Measurements from ENCODE around the gene BTBD18.

Gene BTBD18, protein sequence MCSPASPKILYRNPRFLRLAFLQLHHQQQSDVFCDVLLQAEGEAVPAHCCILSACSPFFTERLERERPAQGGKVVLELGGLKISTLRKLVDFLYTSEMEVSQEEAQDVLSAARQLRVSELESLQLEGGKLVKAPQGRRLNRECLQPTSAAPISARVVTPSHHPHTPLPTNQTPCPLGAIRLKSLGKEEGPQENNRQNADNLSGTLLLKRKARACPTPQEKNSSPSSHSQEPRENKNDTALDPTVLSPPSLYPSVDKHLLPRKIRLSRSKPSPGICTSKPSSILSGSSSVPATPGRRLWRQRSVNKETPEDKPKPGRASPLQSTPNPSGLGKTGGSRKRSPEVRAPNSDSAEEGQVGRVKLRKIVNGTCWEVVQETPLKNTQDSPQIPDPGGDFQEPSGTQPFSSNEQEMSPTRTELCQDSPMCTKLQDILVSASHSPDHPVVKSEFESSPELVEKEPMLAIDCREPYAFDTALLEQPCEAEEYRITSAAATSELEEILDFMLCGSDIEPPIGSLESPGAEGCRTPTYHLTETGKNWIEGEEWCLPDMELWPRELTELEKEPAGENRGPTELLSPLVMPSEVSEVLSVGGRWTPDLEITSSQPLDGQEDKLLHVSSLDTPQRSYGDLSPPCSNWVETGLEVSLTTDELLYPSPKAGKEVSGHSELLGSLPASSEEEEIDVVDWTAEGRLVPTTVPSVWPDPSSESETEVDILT

DNA sequence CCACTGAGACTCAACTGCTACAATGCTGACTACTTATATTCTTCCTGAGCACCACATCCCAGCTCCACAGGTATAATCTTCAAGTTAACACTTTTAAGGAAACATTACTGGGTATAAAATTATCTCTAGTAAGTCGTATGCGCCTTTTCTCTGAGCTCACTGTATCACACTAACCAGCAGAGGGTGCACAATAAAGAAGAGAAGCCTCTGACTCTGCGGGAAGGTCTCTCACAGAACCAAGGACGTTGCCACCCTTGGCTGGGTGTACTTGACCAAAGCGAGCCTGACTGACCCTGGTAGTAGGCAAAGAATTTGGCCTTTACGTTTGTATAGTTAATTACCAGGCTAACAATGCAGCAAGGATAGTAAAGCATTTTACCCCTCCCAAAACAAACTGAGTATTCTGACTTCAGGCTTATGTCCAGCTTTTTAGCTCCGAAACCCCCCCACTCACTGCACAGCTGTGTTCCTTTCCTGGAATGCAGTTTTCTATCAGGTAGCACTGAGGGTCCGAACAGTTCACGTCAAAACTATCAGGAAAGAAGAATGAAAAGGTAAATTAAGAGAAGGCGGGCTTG is at the start of gene BTBD18:
TSS of gene BTBD18 (minus strand) at position 144 of the 578 bp plus-strand sequence. CDS start 631 bp downstream, outside the sequence.
- DNase-seq (ENCODE audit: low read depth in 2 of 2), result no peak

DNA sequence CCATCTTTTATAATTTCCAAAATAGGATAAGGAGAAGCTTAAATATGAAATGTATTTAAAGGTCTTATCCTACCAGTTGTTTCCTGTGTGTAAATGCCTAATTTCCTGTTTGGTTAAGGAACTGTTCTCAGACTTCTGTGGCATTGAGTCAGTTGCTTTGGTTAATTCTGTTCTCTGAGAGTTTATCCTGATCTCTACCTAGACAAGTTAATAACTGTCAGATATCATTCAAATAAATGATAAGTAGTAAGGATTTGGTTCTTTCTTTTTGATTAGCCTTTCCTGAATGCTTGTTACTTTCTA is 49.5 kb upstream of the BTBD18 start:
- DNase-seq (ENCODE audit: low read depth in 2 of 2), result no peak

DNA sequence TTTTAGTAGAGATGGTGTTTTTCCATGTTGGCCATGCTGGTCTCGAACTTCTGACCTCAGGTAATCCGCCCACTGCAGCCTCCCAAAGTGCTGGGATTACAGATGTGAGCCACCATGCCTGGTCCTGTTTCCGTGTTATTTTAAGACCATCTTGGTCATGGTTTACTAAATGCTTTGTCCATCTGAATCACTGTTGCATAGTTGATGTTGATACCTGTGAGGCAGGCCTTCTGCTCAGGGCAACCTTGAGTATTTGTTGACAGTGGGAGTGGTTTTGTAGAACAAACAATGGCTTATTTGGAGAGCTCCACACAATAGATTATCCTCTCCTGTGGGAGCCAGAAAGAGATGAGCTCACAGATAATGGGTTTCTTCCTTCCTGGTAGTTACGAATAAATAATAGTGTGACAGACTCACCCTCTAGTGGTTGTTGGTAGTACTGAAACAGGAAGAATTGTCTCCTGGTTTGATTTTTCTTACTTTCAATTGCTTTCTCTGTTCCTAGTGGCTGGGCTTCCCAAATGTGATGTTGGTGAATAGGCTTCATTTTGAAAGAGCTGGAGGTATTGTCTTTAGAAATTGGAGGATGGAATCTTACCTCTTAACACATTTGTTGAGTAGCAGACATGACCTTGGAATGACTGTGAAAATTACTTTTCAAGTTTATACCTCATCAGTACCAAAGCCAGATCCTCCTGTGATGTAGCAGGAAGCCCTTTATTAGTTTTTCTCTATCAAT is 49.0 kb upstream of the BTBD18 start:
- no peak for DNase-seq (ENCODE audit: low read depth in 2 of 2)

DNA sequence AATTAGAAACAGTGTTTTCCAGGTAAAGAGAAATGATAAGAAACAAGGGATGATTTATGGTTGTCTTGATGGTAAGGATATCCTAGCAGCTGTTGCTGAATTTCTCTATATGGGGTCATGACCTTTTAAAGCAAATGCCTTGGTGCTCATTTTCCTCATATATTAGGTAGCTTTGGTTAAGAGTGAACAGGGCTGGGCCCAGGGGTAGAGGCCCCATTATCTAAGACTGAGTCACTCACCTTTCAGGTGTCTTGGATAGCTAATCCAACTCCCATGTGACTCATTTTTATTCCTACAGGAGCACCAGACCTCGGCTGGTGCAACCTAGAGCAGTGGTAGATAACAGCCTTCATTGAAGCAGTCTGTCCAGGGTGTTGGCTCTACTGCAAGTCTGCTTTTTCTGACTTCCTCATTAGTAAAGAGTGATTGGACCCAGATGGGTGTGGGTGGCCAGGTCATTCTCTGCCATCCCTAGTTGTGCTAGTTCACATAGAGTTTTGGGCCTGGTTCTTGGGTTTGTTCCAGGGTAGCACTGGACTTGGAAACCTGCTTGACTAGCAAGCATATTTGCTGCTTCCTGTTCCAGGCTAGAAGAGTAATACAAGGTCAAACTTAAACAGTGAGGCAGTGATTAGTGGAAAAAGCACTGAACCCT is 47.4 kb upstream of the BTBD18 start:
- no peak for DNase-seq (ENCODE audit: low read depth in 2 of 2)

DNA sequence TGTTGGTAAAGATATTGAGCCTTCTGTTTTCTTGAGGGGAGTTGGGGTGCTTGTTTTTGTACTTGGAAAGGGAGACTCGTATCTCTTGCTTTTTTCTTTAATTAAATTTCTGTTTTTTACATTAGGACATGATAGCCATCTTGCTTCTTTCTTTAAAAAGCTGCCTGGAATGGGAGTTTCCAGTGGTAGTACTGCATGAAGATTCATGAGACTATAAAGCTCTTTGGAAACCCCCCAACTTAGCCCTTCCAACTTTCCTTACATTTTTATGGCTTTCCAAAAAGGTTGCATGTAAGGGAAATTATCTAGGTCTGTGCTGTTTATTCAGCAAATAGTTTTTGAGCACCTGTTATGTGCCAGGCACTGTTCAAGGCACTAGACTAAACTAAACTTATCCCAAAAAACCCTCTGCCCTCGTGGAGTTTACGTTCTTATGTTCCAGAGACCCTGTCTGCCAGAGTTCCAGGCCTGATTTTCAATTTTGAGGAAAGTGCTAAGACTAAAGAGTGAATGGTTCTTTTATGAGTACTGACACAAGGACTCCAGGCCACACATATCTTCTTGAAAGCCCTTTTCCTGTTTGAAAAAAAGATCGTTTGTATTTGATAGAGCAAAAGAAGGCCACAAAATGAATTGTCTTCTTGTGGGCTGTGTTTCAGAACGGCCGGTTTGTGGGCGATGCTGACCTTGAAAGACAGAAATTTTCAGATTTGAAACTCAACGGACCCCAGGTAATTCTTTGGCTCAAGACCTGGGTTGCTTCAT is 41.9 kb upstream of the BTBD18 start:
- DNase-seq (ENCODE audit: low read depth in 2 of 2), result no peak

DNA sequence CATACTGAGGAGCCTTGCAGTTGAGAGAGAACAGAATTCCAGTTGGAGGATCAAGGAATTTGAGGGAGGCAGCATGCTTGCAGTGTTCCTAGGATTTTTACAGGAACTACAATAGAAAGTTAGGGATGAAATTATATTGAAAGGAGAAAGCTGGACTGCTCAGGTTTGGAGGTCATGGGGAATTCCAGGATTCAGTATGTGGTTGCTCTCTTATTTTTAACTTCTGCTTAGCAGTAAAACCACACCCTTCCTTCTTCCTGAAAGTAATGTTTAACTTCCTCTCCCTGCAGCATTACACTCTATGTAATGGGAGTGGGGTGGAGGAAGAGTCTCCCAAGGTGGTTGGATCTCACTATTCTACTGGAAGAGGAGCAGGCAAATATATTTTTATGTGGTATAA is 41.3 kb upstream of the BTBD18 start:
- no peak for DNase-seq (ENCODE audit: low read depth in 2 of 2)

DNA sequence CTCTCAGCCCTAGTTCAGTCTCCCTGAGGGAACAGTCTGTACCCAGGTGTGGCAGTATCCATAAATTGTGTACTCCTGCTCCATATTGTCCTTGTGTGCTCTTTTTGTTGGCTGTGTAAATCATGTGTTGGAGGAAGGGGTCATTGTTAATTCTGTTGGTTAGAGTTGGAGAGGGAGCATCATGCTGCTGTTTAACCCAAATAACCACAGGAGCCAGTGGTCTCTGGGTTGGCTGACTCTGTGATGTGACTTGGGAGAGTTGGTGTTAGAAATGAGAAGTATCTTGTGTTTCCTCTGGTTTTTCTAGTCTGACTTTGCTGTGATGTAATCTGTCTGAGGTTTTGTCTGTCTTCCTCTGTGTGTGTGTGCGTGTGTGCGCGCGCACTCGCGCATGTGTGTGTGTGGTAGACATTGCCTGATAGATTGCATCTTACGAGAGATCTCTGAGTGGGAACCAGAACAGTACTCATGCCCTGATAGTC is 40.5 kb upstream of the BTBD18 start:
- peak; percentile 53 to 55 for DNase-seq (ENCODE audit: low read depth in 2 of 2)

DNA sequence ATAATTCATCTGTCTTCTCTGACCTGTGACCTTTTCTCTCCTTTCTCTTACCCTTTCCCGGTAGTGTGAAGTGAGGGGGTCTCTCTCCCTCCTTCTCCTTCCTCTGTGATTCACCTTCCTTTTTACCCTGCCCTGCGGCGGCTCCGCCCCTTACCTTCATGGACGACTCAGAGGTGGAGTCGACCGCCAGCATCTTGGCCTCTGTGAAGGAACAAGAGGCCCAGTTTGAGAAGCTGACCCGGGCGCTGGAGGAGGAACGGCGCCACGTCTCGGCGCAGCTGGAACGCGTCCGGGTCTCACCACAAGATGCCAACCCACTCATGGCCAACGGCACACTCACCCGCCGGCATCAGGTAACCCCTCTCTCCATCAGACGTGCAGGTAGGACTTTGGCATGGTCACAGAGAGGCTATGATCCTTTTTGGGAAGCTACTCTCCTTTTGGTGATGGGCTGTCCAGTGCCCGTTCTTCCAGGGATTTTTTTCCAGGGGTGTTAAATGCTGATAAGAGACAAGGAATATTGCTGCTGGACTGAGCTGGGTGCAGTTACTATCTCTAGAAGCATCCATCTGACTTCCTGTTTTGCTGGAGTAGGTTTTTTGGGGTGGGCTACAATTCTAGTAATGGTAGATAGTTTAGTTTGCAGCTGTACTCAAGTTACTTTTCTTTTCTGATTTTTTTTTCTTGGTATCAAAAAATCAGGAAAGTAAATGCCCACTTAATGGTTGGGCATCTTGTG is 39.9 kb upstream of the BTBD18 start:
- no peak for DNase-seq (ENCODE audit: low read depth in 2 of 2)

DNA sequence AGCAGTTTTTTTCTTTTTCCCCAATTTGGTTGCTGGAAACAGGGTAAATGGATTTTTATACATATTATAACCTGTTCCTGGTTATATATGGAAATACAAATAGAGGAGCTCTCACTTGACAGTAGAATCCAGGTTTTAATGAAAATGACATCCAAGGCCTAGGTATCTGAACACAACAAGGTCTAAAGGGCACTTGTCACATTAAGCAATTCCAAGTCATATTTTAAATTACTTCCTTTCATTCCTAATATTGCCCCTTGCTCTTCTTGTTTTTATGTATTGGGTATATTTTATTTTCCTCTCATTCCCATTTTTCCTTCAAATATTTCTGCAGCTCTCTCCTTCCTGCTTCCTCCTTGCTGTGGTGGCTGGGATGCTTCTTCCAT is 37.1 kb upstream of the BTBD18 start:
- no peak for DNase-seq (ENCODE audit: low read depth in 2 of 2)

DNA sequence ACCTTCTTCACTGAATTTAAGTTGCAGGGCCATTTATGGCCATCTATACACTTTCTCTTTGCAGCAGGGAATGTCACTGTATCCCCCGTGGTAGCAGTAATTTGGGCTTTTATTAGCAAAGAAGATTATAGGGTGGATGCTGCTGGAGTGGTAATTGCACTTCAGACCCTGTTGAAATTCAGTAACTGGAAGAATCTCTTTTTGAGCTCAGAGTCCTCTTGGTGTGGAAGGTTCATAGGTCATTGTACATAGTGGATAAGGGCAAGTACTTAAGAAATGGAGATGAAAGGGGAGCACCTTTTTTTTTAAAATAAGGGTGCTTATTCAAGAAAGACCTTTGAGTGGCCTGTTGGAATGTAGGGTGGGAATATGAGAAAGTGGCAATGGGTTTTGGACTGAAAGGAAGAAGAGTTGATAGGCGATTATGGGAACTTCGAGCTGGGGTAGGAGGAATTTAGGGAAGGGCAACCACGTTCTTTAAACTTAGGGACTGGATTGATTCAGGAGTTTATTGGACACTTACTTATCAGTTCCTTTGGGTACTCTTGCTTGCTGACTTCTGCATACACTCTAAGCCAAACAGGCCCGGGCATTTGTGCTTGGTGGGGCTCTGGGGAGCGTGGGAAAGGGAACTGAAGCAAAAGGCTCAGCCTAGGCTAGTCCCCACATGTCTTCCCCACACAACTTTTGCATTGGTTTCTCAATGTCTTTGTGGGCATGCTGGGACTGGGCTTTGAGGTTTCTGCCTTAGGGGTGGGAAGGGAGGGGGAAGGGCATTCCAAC is 36.5 kb upstream of the BTBD18 start:
- DNase-seq (ENCODE audit: low read depth in 2 of 2), result no peak

DNA sequence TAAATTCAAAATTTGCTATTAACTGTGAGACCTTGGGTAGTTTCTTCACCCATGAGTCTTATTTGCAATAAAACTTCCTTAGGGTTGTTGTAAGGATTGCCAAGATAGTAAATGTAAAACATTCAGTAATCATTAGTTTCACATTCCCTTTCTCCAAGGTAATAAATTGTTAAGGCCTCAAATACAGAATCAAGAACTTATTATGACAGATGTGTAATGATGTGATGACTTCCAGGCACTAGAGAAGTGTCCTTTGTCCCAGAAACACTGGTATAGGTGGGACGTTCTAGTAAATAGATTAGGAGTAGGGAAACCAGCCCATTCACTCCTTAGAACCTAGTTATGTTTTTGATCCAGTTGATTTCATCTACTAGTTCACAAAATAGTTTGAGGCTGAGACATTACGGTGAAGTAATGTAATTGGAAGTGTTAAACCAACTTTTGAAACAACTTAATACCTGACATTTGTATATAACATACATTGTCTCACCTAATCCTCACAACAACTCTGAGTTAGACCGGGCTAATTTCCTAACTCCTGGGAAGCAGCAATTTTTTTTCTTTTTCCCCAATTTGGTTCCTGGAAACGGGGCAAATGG is 35.5 kb upstream of the BTBD18 start:
- DNase-seq (ENCODE audit: low read depth in 2 of 2), result no peak

DNA sequence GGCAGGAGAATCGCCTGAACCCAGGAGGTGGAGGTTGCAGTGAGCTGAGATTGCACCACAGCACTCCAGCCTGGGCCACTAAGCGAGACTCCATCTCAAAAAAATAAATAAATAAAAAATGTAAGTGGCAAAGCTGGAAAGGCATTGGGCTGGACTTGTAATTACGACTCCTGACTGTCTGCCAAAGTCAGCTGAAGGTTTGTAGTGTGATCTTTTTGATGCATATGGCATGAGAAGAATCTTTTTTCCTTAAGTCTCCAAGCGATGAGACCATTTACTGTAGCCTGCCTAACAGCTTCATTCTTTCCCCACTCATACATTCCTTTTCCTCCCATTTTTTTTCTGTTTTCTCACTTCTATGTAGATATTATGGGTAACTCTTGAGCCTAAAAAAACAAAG is 34.8 kb upstream of the BTBD18 start:
- no peak for DNase-seq (ENCODE audit: low read depth in 2 of 2)

DNA sequence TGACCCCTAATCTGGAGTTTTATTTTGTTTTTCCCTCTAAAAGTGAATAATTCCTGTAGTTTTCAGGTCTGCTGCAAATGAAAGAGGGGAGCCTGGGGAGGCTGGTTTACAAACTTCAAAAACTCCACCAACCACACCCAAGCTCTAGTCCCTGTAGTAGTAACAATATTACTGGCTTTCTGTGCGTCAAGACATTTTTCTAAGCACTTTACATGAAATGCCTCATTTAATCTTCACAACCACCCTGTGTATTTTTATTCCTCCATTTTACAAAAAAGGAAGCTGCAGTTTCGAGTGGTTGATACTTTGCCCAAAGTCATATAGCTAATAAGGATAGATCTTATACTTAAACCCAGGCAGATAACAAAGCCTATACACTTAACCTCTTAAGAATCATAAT is 33.5 kb upstream of the BTBD18 start:
- DNase-seq (ENCODE audit: low read depth in 2 of 2), result no peak

DNA sequence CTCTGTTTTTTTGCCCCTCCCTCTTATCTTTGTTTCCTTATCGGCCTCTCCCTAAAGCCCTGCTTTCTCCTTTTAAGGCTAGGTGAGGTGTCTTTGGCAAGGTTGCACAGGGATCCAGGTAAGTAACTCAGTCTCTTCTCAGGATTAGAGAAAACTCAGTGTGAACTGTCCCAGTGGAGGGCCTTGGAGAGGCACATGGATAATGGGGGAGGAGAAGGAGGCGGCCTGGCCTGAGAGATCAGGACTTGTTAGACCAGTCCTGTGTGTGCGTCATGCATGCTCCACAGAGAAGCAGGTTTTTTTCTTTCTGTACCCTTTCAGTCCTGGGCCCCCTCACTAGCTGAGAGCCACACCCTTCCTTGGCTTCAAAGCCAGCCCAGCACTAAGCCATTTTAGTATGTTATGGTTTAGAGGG is 29.9 kb upstream of the BTBD18 start:
- DNase-seq (ENCODE audit: low read depth in 2 of 2), result no peak

DNA sequence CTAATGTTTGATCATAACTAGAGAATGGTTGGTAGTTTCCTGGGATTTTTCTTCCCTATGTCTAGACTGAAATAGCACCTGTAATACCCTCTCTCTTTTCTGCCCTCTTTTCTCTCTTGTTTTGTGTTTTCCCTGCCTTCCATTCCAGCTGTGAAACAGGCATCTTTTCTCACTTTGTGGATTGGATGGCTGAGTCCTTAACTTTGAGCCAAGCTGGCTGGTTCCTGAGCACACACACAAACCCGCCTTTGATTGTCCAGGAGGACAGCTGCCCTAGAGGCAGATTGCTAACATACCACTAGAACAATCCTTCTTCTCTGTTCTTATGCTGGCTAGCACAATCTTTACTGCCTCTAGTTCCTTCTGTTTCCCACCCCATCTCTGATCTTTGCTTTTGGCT is 27.7 kb upstream of the BTBD18 start:
- no peak for DNase-seq (ENCODE audit: low read depth in 2 of 2)

DNA sequence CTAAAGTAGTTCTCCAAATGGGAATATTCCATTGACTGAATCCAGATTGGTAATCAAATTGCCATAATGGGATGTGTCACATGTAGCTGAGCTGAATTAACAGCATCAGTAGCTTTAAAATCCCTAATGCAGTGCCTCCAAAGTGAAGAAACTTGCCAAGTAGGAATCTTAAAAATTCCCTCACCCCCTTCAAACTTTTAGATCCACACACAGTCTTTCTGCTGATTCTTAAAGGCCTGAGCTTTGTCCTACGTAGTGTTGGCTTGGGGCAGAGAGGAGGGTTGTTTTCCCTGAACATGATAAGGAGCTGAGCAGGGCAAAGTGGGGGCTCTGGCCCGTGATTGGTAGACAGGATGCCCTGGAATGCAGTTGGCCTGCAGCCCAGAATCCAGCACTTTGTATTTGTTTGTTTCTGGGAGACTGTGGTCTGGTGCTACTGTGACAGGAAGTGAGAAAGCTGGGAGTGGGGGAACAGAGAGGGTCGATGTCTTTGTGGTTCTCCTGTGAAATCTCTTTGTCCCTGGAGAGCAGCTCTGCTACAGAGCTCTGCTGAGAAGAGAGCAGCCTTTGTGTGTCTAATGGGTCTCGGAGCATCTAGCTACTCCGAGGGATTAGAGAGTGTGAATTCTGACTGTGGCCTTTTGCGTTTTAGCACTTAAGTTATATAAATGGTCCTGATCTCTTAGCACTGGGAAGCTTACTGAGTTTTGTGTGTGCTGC is 26.9 kb upstream of the BTBD18 start:
- DNase-seq (ENCODE audit: low read depth in 2 of 2), result no peak

DNA sequence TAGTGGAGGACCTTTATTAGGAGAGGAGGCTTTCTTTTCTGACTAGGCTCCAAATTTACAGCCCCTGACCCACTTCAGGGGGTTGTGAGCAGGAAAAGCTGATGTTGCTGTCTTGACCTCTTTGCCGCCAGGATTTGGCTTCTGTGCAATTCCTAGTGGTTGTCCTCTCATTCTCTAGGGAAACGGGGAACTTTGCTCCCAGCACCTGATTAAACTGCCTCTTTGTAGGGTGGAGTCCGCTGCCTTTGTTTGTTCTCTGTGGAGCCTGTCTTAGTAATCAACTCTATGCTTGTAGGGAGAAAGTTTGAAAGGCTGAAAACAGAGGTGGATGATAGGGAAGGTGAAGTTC is 26.3 kb upstream of the BTBD18 start:
- DNase-seq (ENCODE audit: low read depth in 2 of 2), result no peak

DNA sequence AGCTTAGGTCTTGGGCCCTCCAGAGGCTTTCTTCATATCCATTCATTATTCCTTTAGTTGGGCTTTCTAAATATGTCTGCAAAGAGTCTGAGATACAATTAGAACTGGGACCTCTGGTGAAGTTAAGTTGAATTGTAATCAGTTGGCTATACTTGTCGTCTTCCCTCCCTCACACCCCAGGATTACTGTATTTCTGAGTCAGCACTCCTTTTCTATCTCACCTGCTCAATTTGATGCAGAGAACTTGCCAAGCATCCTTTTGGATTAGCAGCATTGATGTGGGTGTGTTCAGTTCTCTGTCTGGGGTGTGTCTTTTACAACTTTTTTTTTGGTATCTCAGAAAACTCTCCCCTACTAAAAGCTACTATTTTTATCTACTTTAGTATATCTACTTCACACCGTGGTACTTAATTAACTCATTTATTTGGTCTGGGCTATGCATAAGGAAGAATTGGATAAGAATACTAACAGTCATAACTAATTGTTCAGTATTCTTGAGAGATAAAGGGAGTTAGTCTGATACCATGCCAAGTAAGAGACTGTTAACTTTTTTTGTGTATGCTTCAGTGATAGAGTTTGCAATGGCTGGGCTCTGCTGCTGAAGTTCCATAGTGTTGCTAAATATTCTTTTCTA is 25.1 kb upstream of the BTBD18 start:
- DNase-seq (ENCODE audit: low read depth in 2 of 2), result no peak

Measured in activated CD4-positive, alpha-beta T cell treated with anti-CD3 and anti-CD28 coated beads for 24 hours (primary cell).